A549 (cell line): Measurements from ENCODE around the gene HOXD8. TPM values are rescaled to one million over a fixed set of nuclear protein-coding genes. Genes with fewer than 3 reads are reported as not detected.

ENCODE experiments used
- ATAC-seq, 2 experiments: fragments of 200-7000 bp in 1 of 2; fragments of >200 bp in 1 of 2; cut with Nextera tagmentation in 1 of 2; cut with Tn5 transposase in 1 of 2; 3 replicates each; pipeline versions ENCODE4 v1.8.0 to v1.9.1; 2018 to 2020; ENCODE audit warnings: mild to moderate bottlenecking in 1 of 2, moderate library complexity in 1 of 2
- CTCF ChIA-PET: fragments of 300-600 bp; sonication (Branson Sonifier 250); formaldehyde crosslinking; extraction: SDS; loops from one replicate; lab custom pipeline; 2021; ENCODE audit warnings: antibody characterized with exemption, inconsistent platforms; lab: Yijun Ruan, JAX
- POLR2A ChIA-PET: fragments of 350-600 bp; formaldehyde crosslinking; extraction: SDS; loops from one replicate; lab custom pipeline; 2021; ENCODE audit warnings: antibody characterized with exemption, inconsistent platforms; lab: Yijun Ruan, JAX
- DNase-seq, 2 experiments: peaks; one replicate each; pipeline versions ENCODE4 v3.0.0 to v3.0.0-alpha.2; 2011 to 2016; ENCODE audit warnings: low read depth in 1 of 2, low spot score in 1 of 2
- FAIRE-seq: peaks from 2 replicates; lab custom pipeline; 2011; peaks lifted over from hg19 to GRCh38; lab: Jason Lieb, UNC
- H3K27ac ChIP-seq, 2 experiments: fragments of >200 bp; sonication (Bioruptor Twin); formaldehyde crosslinking; 3 replicates each; pipeline ENCODE4 v1.5.1; 2016 to 2017
- H3K4me1 ChIP-seq: fragments of >200 bp; sonication (Bioruptor Twin); formaldehyde crosslinking; 3 replicates; pipeline ENCODE4 v1.6.1; 2016
- H3K4me2 ChIP-seq: fragments of >200 bp; sonication (Bioruptor Twin); formaldehyde crosslinking; 3 replicates; pipeline ENCODE4 v1.6.1; 2016
- H3K4me3 ChIP-seq: fragments of >200 bp; sonication (Bioruptor Twin); formaldehyde crosslinking; 3 replicates; pipeline ENCODE4 v1.5.1; 2016
- H3K9me3 ChIP-seq: fragments of >200 bp; sonication (Bioruptor Twin); formaldehyde crosslinking; 3 replicates; pipeline ENCODE4 v1.6.1; 2016
- CEBPB ChIP-seq, 2 experiments: fragments of >200 bp in 1 of 2; sonication (Bioruptor Twin) in 1 of 2; formaldehyde crosslinking in 1 of 2; IDR thresholded peaks; 2 replicates each; pipeline ENCODE4 v1.6.1; 2012 to 2016
- E2F6 ChIP-seq: IDR thresholded peaks from 2 replicates; pipeline ENCODE4 v1.6.1; 2012; ENCODE audit warnings: low read depth, borderline replicate concordance
- EHF ChIP-seq: fragments of 250-450 bp; sonication (Bioruptor Pico); IDR thresholded peaks from 2 replicates; pipeline ENCODE4 v1.5.0; 2020; ENCODE audit warnings: mild to moderate bottlenecking
- ESRRA ChIP-seq: fragments of 150-350 bp; IDR thresholded peaks from 2 replicates; pipeline ENCODE4 v1.6.1; 2014; ENCODE audit warnings: mild to moderate bottlenecking, low read length, borderline replicate concordance
- JUN ChIP-seq, 2 experiments: fragments of >200 bp; sonication (Bioruptor Twin); formaldehyde crosslinking; IDR thresholded peaks; 2 replicates in 1 of 2; 3 replicates in 1 of 2; pipeline ENCODE4 v1.6.1; 2016 to 2017
- KDM1A ChIP-seq: fragments of 200-600 bp; sonication (generic); IDR thresholded peaks from 2 replicates; pipeline ENCODE4 v1.6.1; 2016; ENCODE audit warnings: low read depth, mild to moderate bottlenecking
- NFE2L2 ChIP-seq: fragments of 150-350 bp; conservative IDR thresholded peaks from 2 replicates; pipeline ENCODE4 v1.6.1; 2014; ENCODE audit warnings: low read length
- PHF8 ChIP-seq: fragments of 200-600 bp; sonication (generic); IDR thresholded peaks from 2 replicates; pipeline ENCODE4 v1.6.1; 2016; ENCODE audit warnings: low read depth, mild to moderate bottlenecking, antibody characterized with exemption, moderate library complexity, borderline replicate concordance
- POLR2A ChIP-seq: IDR thresholded peaks from 2 replicates; pipeline ENCODE4 v1.6.1; 2012; ENCODE audit warnings: mild to moderate bottlenecking, low read length
- RAD21 ChIP-seq, 2 experiments: fragments of >200 bp in 1 of 2; sonication (Bioruptor Twin) in 1 of 2; formaldehyde crosslinking in 1 of 2; IDR thresholded peaks in 1 of 2; conservative IDR thresholded peaks in 1 of 2; 2 replicates in 1 of 2; 3 replicates in 1 of 2; pipeline ENCODE4 v1.6.1; 2012 to 2018; ENCODE audit warnings: inconsistent platforms in 1 of 2
- RARB ChIP-seq: fragments of 250-450 bp; sonication (Bioruptor Pico); IDR thresholded peaks from 2 replicates; pipeline ENCODE4 v1.8.0; 2021; ENCODE audit warnings: mild to moderate bottlenecking, moderate library complexity
- RNF2 ChIP-seq: fragments of 200-600 bp; sonication (generic); IDR thresholded peaks from 2 replicates; pipeline ENCODE4 v1.6.1; 2016; ENCODE audit warnings: low read depth, mild to moderate bottlenecking, antibody characterized with exemption, moderate library complexity, borderline replicate concordance
- SMC3 ChIP-seq: fragments of >200 bp; sonication (Bioruptor Twin); formaldehyde crosslinking; IDR thresholded peaks from 3 replicates; pipeline ENCODE4 v1.6.1; 2018; ENCODE audit warnings: inconsistent platforms
- SREBF2 ChIP-seq: fragments of 450-650 bp; IDR thresholded peaks from 2 replicates; pipeline ENCODE4 v1.6.1; 2014; ENCODE audit warnings: mild to moderate bottlenecking, moderate library complexity
- USF2 ChIP-seq: fragments of 450-650 bp; IDR thresholded peaks from 2 replicates; pipeline ENCODE4 v1.6.1; 2014; ENCODE audit warnings: antibody characterized with exemption
- ZC3H11A ChIP-seq: fragments of 450-650 bp; IDR thresholded peaks from 2 replicates; pipeline ENCODE4 v1.6.1; 2014; ENCODE audit warnings: antibody characterized with exemption, mild to moderate bottlenecking
- ZSCAN20 ChIP-seq: fragments of 250-450 bp; sonication (Bioruptor Pico); IDR thresholded peaks from 2 replicates; pipeline ENCODE4 v1.8.0; 2022; ENCODE audit warnings: mild to moderate bottlenecking, moderate library complexity
- WGBS: methylation state at CpG from one replicate; pipeline ENCODE4 v1.1.6; 2017; ENCODE audit errors: missing lambda C conversion rate; 5-methylcytosine and 5-hydroxymethylcytosine counted together
- polyA plus RNA-seq, 4 experiments: library from polyadenylated mRNA; depleted of rRNA in 3 of 4; stranded (reverse); fragments of >200 nt; fragmentation: RNase III in 1 of 4; extraction: RNeasy Plus Mini Kit Qiagen cat#74134 plus additional on column Dnase treatment in 1 of 4; gene quantifications; 2 replicates in 3 of 4; 3 replicates in 1 of 4; pipeline ENCODE4 v1.2.3, GENCODE V29; 2011 to 2017

Gene HOXD8
- polyA plus RNA-seq, 2 of the 4 experiments (the other 2 are of a cell fraction), result 3.8 to 8.5 TPM

- TF ChIP-seq E2F6 (no peak), CEBPB (IDR thresholded peaks at IDR 0.05) (no peak), ESRRA (no peak), ZSCAN20 (no peak), RARB (CRISPR knock-in tag) (no peak), JUN (IDR thresholded peaks at IDR 0.05) (no peak)
Measured at GRCh38 chr2:176134035-176134434, 4.5 kb downstream of the HOXD8 start (continued).

GRCh38 chr2:176135035-176135440 lies 5.5 kb downstream of the HOXD8 start:
- peak in 1 of 2 experiments; percentile 15 for DNase-seq
- ATAC-seq, result no peak
- no peak overlapping the region for H3K4me3 ChIP-seq
- no peak for FAIRE-seq
- H3K27ac ChIP-seq, result peak overlapping the region; percentile 80 to 87; a peak in 3 of 6 replicates
- no peaks in the 10 kb centered on the region for H3K9me3 ChIP-seq
- ChIA-PET POLR2A (no interaction called here), CTCF (interaction anchor here (1.6 to 9.5 kb wide), 7 partner anchors 8 to 1014 kb away, joined by 4 to 216 read pairs (median 11); no protein-coding TSS in a partner anchor)
- H3K4me1 ChIP-seq, result peaks cover 10% of the 10 kb centered on the region; the same call in 2 of the 3 replicates
- H3K4me2 ChIP-seq, result peak overlapping the region; percentile 60; the same call in 2 of the 3 replicates
- TF ChIP-seq SREBF2 (no peak), SMC3 (peak; percentile 29; the same call in 2 of the 3 replicates), ZC3H11A (no peak), USF2 (no peak), RAD21 (conservative IDR thresholded peaks at IDR 0.05 in 1 of 2, IDR thresholded peaks at IDR 0.05 in 1 of 2) (peak; percentile 36 to 50; a peak in 3 of 5 replicates), RNF2 (no peak)

- Histone ChIP-seq H3K4me2 (peak overlapping the region; percentile 60), H3K4me1 (peaks cover 7% of the 10 kb centered on the region; the same call in 2 of the 3 replicates), H3K27ac (peak overlapping the region; percentile 80 to 87), H3K9me3 (no peaks in the 10 kb centered on the region), H3K4me3 (peak overlapping the region; percentile 47)
- ATAC-seq, result peak; percentile 26; a peak in 5 of 6 replicates
- TF ChIP-seq USF2 (peak; percentile 58), KDM1A (no peak), PHF8 (peak; percentile 45), POLR2A (0 out of 2 replicates have a peak, but pooled peaks have one; percentile 3), NFE2L2 (no peak)
- 63% methylated on average over 44 of the region's 71 CpGs for WGBS
- POLR2A ChIA-PET, result interaction anchor here (0.6 kb wide), 2 partner anchors 1006 to 1103 kb away, joined by 3 to 5 read pairs; no protein-coding TSS in a partner anchor
- peak in 1 of 2 experiments; percentile 16 for DNase-seq
- CTCF ChIA-PET, result interaction anchor here (0.6 to 11.6 kb wide), 8 partner anchors 10 to 1011 kb away, joined by 3 to 216 read pairs (median 8); no protein-coding TSS in a partner anchor
- no peak for FAIRE-seq
Measured at GRCh38 chr2:176136374-176137251, 7.1 kb downstream of the HOXD8 start.

GRCh38 chr2:176137252-176137580 lies 7.7 kb downstream of the HOXD8 start:
- DNase-seq, result no peak
- TF ChIP-seq EHF (CRISPR knock-in tag), result no peak
- TF ChIP-seq, all 56 proteins: peak for 0
- POLR2A ChIA-PET, result no interaction called here
- H3K9me3 ChIP-seq, result no peaks in the 10 kb centered on the region
- ATAC-seq (no peak), FAIRE-seq (no peak)
- WGBS, result 55% methylated on average over 2 of the region's 2 CpGs
- CTCF ChIA-PET, result interaction anchor here (0.6 to 11.6 kb wide), 7 partner anchors 10 to 1010 kb away, joined by 3 to 216 read pairs (median 9); no protein-coding TSS in a partner anchor
- peak overlapping the region; percentile 80 to 87 for H3K27ac ChIP-seq
- H3K4me2 ChIP-seq, result peak overlapping the region; percentile 60
- peak overlapping the region; percentile 47 for H3K4me3 ChIP-seq
- H3K4me1 ChIP-seq, result peaks cover 7% of the 10 kb centered on the region; the same call in 2 of the 3 replicates
